Inferior parietal cortex (tissue), 1 donor: ENCODE data around the gene RNU6-9.

Experiments
- DNase-seq: peaks from one replicate; pipeline ENCODE4 v3.0.0-alpha.2; 2016; ENCODE audit errors: extremely low spot score

RNU6-9 gene

GRCh38 chr19:936175-936546 is 42.9 kb downstream of the RNU6-9 start:
- DNase-seq, result no peak

GRCh38 chr19:937259-937694 is 44.0 kb downstream of the RNU6-9 start:
- no peak for DNase-seq

GRCh38 chr19:938233-938923 is 45.1 kb downstream of the RNU6-9 start:
- DNase-seq, result no peak

DNA sequence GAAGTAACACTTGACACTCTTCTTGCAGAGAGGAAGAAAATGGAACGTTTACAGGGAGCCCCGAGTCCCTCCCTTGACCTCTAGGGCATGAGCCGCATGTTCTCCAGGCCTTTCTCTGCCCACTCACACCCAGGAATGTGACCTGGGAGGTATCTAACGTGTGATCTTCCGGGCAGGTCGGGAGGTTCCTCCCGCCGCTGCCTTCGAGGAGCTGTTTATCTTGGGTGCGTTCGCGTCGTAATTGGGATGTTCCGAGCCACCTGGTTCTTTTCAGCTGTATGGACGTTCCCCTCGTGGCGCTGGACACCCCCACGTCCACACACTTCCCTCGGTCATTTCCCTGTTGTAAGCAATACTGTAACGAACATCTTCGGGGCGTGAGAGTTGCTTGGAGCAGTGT is 46.2 kb downstream of the RNU6-9 start:
- DNase-seq, result no peak

DNA sequence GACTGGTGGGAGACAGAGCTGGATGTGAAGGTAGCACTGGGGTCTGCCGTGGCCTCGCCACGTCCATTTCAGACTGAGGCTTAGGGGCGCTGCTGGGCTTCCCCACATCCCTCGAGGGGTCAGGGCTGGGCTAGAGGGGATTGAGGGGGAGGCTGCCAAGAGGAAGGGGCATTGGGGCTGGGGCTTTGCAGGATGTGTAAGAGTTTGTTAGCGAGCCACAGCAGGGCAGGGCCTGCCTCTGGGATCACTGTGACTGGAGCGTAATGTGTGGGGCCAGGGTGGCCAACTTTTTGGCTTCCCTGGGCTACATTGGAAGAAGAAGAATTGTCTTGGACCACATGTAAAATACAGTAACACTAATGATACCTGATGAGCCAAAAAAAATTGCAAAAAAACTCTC is 46.6 kb downstream of the RNU6-9 start:
- no peak for DNase-seq

- DNase-seq, result no peak
Observed at GRCh38 chr19:940591-941291, 47.5 kb downstream of the RNU6-9 start.

GRCh38 chr19:941292-942132 is 48.2 kb downstream of the RNU6-9 start:
- no peak for DNase-seq

- DNase-seq, result no peak
Observed at GRCh38 chr19:942133-942645, 48.9 kb downstream of the RNU6-9 start.
